Lower lobe of right lung (tissue), 2 donors: ENCODE data around the gene C11orf87. TPM values are rescaled to one million over a fixed set of nuclear protein-coding genes. Genes with fewer than 3 reads are reported as not detected.

Experiments
- ATAC-seq, 2 donors: fragments of 200-7000 bp; cut with Tn5 transposase; one replicate each; pipeline ENCODE4 v1.9.1; 2020 to 2022; ENCODE audit warnings: mild to moderate bottlenecking in 2 of 2, moderate library complexity in 2 of 2
- DNase-seq: peaks from one replicate; pipeline ENCODE4 v3.0.0-alpha.2; 2020
- H3K27ac ChIP-seq: fragments of 200-600 bp; one replicate; pipeline ENCODE4 v1.8.0; 2022
- H3K27me3 ChIP-seq: fragments of 200-600 bp; one replicate; pipeline ENCODE4 v1.8.0; 2022; ENCODE audit warnings: low read depth
- H3K36me3 ChIP-seq: fragments of 200-600 bp; one replicate; pipeline ENCODE4 v1.8.0; 2022; ENCODE audit warnings: mild to moderate bottlenecking
- H3K4me1 ChIP-seq: fragments of 200-600 bp; one replicate; pipeline ENCODE4 v1.8.0; 2022
- H3K4me3 ChIP-seq: fragments of 200-600 bp; one replicate; pipeline ENCODE4 v1.8.0; 2022; ENCODE audit warnings: mild to moderate bottlenecking
- H3K9me3 ChIP-seq: fragments of 200-600 bp; one replicate; pipeline ENCODE4 v1.8.0; 2022
- intact Hi-C: fragments of 100-400 bp; cut with DNase I; formaldehyde crosslinking; loops from one replicate; pipeline ENCODE4 v1.11.0; 2022
- total RNA-seq: library from RNA; stranded (reverse); fragmentation: NEBNext Ultra II Directional; extraction: Animal tissue kit (Norgen Biotek cat#: 25700); gene quantifications from one replicate; pipeline ENCODE4 v1.2.1, GENCODE V29; 2021
- TF ChIP-seq, protein P1 (sequence below): fragments of 200-600 bp; IDR thresholded peaks from one replicate; pipeline ENCODE4 v1.8.0; 2022; ENCODE audit warnings: antibody characterized with exemption, mild to moderate bottlenecking
- donor health status: DM: no; HTN: yes; CAD: no; lungs with severe emphysema.

Gene C11orf87
- total RNA-seq, 1 donor from 2014 or later, result 0.09 TPM

DNA sequence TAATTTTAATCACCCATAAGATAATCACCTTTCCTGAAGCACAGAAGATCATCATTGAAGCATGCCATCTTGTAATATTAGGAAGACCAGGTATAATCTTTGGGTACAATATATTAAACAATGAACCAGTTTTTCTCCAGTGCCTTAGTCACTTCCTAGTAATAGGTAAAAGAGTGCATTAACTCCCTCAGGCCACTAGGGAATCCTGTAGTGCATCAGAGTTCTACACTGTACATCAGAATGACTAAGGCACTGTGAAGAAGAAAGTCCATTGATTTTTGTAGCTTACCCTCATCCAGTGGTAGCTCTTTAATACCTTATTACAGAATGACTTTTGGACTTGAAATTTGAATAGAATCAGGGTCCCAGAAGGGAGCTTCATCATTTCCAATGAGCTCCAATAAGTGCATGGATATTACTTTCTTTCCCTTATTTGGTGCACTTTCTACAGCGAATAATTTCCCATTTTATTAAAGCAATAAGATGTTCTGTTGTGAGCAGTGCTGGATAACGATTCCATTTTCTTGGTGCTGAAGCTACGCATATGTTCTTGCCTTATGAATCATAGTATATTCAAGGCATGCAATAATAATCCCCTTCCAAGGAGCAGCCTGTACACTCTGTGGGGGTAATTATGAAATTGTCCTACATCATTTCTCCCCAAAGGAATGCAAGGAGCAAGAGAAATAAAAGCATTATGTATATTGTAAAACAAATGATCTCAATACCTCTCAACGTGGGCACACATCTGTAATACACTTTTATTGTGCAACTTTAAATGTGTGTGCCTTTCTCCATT lies 4.7 kb downstream of the C11orf87 start:
- H3K36me3 ChIP-seq, result no peaks in the 10 kb centered on the region
- no peak for DNase-seq
- no peak overlapping the region for H3K4me3 ChIP-seq
- H3K27me3 ChIP-seq, result peaks cover 38% of the 10 kb centered on the region
- intact Hi-C loops, result no loop called here
- no peaks in the 10 kb centered on the region for H3K9me3 ChIP-seq
- TF ChIP-seq, protein P1, sequence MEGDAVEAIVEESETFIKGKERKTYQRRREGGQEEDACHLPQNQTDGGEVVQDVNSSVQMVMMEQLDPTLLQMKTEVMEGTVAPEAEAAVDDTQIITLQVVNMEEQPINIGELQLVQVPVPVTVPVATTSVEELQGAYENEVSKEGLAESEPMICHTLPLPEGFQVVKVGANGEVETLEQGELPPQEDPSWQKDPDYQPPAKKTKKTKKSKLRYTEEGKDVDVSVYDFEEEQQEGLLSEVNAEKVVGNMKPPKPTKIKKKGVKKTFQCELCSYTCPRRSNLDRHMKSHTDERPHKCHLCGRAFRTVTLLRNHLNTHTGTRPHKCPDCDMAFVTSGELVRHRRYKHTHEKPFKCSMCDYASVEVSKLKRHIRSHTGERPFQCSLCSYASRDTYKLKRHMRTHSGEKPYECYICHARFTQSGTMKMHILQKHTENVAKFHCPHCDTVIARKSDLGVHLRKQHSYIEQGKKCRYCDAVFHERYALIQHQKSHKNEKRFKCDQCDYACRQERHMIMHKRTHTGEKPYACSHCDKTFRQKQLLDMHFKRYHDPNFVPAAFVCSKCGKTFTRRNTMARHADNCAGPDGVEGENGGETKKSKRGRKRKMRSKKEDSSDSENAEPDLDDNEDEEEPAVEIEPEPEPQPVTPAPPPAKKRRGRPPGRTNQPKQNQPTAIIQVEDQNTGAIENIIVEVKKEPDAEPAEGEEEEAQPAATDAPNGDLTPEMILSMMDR, result no peak
- ATAC-seq, result no peak
- peaks cover 8% of the 10 kb centered on the region for H3K4me1 ChIP-seq
- no peak overlapping the region for H3K27ac ChIP-seq

- intact Hi-C loops, result no loop called here
- Histone ChIP-seq H3K27ac (no peak overlapping the region), H3K9me3 (no peaks in the 10 kb centered on the region), H3K4me3 (no peak overlapping the region), H3K4me1 (no peaks in the 10 kb centered on the region), H3K36me3 (no peaks in the 10 kb centered on the region), H3K27me3 (no peaks in the 10 kb centered on the region)
- ATAC-seq (no peak), DNase-seq (no peak)
- TF ChIP-seq, protein P1, result no peak
These were observed 10.1 kb downstream of the C11orf87 start for GRCh38 chr11:109432105-109432504.

GRCh38 chr11:109433753-109434256 lies 11.8 kb downstream of the C11orf87 start:
- ATAC-seq (no peak), DNase-seq (no peak)
- Histone ChIP-seq H3K9me3 (no peaks in the 10 kb centered on the region), H3K4me1 (no peaks in the 10 kb centered on the region), H3K36me3 (no peaks in the 10 kb centered on the region), H3K27ac (no peak overlapping the region), H3K4me3 (no peak overlapping the region), H3K27me3 (no peaks in the 10 kb centered on the region)
- TF ChIP-seq, protein P1, result no peak
- intact Hi-C loops, result no loop called here

DNA sequence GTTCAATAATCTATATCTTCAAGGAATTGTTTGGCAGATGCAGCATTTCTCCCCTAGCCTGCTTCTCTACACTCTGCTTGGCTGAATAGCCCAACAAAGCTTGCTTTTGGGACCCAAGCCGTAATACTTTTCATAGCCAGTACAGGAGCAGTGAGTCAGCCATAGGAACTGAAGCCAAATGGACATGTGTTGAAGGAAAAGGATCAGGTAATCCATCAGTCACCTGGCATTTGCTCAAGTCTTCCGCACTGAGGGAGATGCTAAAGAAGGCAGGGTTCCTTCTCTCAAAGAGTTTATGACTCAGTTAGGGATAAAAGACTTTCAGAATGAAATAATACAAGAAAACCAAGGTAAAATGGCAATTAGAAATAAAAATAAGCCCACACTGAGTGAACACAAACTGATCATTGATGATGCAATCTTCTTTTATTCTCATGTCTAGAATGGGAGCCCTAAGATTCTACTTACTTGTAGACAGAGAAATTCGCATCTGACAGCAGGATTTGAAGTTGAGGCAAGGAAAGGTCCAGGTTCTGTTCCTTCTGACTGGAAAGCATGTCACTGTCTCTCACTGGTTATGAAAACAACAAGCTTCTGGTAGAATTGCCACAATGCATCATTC lies 13.2 kb downstream of the C11orf87 start:
- Histone ChIP-seq H3K27ac (no peak overlapping the region), H3K36me3 (no peaks in the 10 kb centered on the region), H3K4me3 (no peak overlapping the region), H3K27me3 (no peaks in the 10 kb centered on the region), H3K4me1 (no peaks in the 10 kb centered on the region), H3K9me3 (no peaks in the 10 kb centered on the region)
- TF ChIP-seq, protein P1, result no peak
- no peak for ATAC-seq
- no peak for DNase-seq
- intact Hi-C loops, result no loop called here

DNA sequence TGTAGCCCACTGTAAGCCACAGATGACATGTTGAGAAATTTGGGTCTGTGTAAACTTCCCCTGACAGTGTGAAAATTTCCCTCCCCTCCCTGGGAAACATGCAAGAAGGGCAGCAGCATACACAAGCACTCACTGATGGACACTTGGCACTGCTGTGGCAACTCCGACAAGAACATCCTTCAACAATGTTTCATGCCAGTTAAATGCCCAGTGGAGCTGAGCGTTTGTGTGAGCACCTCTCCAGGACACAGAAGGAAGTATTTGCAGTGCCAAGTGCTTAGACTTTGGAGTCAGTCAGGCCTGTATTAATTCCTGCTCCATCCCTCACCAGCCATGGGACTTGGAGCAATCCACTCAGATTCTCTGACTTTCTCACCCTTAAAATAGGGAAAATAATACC lies 17.7 kb downstream of the C11orf87 start:
- H3K36me3 ChIP-seq, result no peaks in the 10 kb centered on the region
- no peak overlapping the region for H3K4me3 ChIP-seq
- no peaks in the 10 kb centered on the region for H3K4me1 ChIP-seq
- TF ChIP-seq, protein P1, result no peak
- DNase-seq, result no peak
- H3K27ac ChIP-seq, result no peak overlapping the region
- ATAC-seq, result no peak
- intact Hi-C loops, result no loop called here
- H3K27me3 ChIP-seq, result no peaks in the 10 kb centered on the region
- H3K9me3 ChIP-seq, result no peaks in the 10 kb centered on the region
